Immature natural killer cell (primary cell): ENCODE results near the gene DHX40. TPM values are rescaled to one million over a fixed set of nuclear protein-coding genes. Genes with fewer than 3 reads are reported as not detected.

Experiments used
- DNase-seq, 3 donors: peaks; one replicate each; pipeline ENCODE4 v3.0.0; 2022; ENCODE audit warnings: mixed read lengths in 1 of 3
- H3K27ac Mint-ChIP-seq, 6 donors: one replicate each; pipeline ENCODE4 v1.8.0; 2020; ENCODE audit warnings: mixed read lengths in 6 of 6, mild to moderate bottlenecking in 5 of 6, inconsistent platforms in 4 of 6, moderate library complexity in 3 of 6
- H3K27me3 Mint-ChIP-seq, 3 donors: one replicate each; pipeline ENCODE4 v1.8.0; 2020 to 2021; ENCODE audit warnings: low read depth in 3 of 3, mild to moderate bottlenecking in 3 of 3, mixed read lengths in 3 of 3, moderate library complexity in 3 of 3, inconsistent platforms in 1 of 3
- H3K36me3 Mint-ChIP-seq, 3 donors: one replicate each; pipeline ENCODE4 v1.8.0; 2020; ENCODE audit warnings: mixed read lengths in 3 of 3, inconsistent platforms in 2 of 3, mild to moderate bottlenecking in 2 of 3
- H3K4me1 Mint-ChIP-seq, 2 donors: one replicate each; pipeline ENCODE4 v1.8.0; 2020; ENCODE audit warnings: inconsistent platforms in 2 of 2, mild to moderate bottlenecking in 2 of 2, mixed read lengths in 2 of 2, moderate library complexity in 1 of 2
- H3K4me3 Mint-ChIP-seq, 5 donors: one replicate each; pipeline ENCODE4 v1.8.0; 2020; ENCODE audit warnings: mild to moderate bottlenecking in 5 of 5, mixed read lengths in 5 of 5, inconsistent platforms in 3 of 5, moderate library complexity in 3 of 5
- H3K9me3 Mint-ChIP-seq, 6 donors: one replicate each; pipeline ENCODE4 v1.8.0; 2020; ENCODE audit warnings: mild to moderate bottlenecking in 6 of 6, mixed read lengths in 6 of 6, inconsistent platforms in 4 of 6, moderate library complexity in 3 of 6
- polyA plus RNA-seq, 3 donors: library from polyadenylated mRNA; unstranded; fragments of 300-500 nt; fragmentation: Illumina TruSeq; gene quantifications; one replicate each; pipeline ENCODE4 v1.2.3, GENCODE V29; 2021

DHX40 gene
- polyA plus RNA-seq, 3 donors from 2014 or later = 22.1 to 26.4 (median 25.0) TPM

DNA sequence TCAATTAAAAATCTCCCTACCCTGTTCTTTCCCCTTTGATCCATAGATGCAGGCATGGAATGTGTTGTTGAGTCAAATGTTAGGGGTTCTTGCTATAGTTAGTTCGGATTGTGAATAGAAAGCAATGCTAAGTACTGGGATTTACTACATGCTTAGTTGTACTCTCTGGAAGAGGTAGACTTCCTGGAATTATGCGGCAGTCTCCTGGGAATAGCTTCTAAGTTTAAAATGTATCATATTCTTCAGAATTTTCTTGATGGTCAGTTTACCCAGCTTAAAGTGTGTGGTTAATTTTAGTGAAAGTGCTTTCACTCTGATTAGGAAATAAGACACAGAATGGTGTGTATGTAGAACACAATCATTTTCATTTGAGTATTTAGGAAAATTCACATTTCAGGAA is 57.7 kb downstream of the DHX40 start:
- Mint-ChIP-seq H3K9me3 (no peaks in the 10 kb centered on the region), H3K4me1 (peaks cover 69 to 80% of the 10 kb centered on the region in 2 donors), H3K36me3 (no peaks in the 10 kb centered on the region), H3K27ac (peak overlapping the region; percentile 50 to 99 (median 84)), H3K4me3 (peak overlapping the region in 4 of 5 donors; percentile 1 to 72 (median 35)), H3K27me3 (peaks cover 14 to 27% (median 26%) of the 10 kb centered on the region in 3 donors)
- no peak for DNase-seq

DNA sequence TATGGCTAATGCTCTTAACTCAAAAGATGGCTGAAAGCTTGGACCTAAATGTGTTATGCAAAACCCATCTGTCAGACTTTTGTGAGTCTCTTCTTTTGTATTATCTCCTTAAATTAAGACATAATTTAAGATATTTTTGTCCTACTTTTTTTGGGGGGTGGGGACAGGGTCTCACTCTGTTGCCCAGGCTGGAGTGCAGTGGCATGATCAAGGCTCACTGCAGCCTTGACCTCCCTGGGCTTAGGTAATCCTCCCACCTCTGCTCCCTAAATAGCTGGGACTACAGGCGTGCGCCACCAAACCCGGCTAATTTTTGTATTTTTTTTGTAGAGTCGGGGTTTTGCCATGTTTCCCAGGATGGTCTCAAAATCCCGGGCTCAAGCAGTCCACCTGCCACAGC is 61.3 kb downstream of the DHX40 start:
- Mint-ChIP-seq H3K36me3 (no peaks in the 10 kb centered on the region), H3K27ac (no peak overlapping the region), H3K4me3 (no peak overlapping the region), H3K9me3 (no peaks in the 10 kb centered on the region), H3K4me1 (peaks cover 68 to 88% of the 10 kb centered on the region in 2 donors), H3K27me3 (peaks cover 0 to 2% (median 0%) of the 10 kb centered on the region in 3 donors)
- DNase-seq = no peak

DNA sequence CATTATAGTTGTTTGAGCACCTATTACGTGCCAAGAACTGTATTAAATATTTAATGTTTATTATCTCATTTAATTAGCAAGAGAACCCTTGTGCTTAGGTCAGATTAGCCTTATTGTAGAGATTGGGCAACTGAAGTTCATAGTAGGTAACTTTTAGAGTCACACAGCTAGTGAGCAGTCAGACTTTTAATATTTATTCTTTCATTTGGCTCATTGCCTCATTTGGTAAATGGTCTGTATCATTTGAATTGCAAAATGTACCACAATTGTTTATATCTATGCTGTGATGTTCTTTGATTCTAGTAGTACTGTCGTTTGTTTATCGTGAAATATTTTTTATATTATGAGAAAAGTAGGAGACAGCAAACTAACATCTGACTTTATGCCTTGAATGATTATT is 61.9 kb downstream of the DHX40 start:
- Mint-ChIP-seq H3K4me3 (peak overlapping the region in 1 of 5 donors; percentile 11), H3K27ac (peak overlapping the region in 1 of 6 donors; percentile 78), H3K9me3 (no peaks in the 10 kb centered on the region), H3K36me3 (no peaks in the 10 kb centered on the region), H3K4me1 (peaks cover 66 to 84% of the 10 kb centered on the region in 2 donors), H3K27me3 (peaks cover 0 to 2% (median 0%) of the 10 kb centered on the region in 3 donors)
- no peak for DNase-seq

DNA sequence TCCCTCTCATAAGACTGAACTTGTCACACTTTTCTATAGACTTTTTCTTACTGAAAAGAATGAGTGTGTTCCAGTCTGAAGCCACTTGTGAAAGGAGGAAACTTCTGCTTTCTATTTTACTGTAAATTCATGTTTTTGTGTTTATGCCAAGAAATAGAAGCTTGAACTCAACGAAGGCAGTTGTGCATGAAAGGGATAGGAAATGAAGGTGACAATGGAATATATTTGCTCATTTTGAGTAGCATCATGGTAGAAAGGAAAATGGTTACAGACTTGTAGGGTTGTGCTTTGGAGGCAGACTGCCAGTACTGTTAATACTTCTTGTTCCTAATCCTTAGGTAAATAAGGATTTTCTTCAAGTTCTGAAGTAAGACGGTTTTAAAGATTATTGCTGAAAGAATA is 62.4 kb downstream of the DHX40 start:
- H3K4me1 Mint-ChIP-seq = peaks cover 66 to 84% of the 10 kb centered on the region in 2 donors
- peak overlapping the region in 3 of 6 donors; percentile 24 to 78 (median 48) for H3K27ac Mint-ChIP-seq
- no peaks in the 10 kb centered on the region for H3K36me3 Mint-ChIP-seq
- DNase-seq = no peak
- H3K9me3 Mint-ChIP-seq = no peaks in the 10 kb centered on the region
- peak overlapping the region in 2 of 5 donors; percentile 30 to 33 for H3K4me3 Mint-ChIP-seq
- peaks cover 0 to 2% (median 0%) of the 10 kb centered on the region in 3 donors for H3K27me3 Mint-ChIP-seq

DNA sequence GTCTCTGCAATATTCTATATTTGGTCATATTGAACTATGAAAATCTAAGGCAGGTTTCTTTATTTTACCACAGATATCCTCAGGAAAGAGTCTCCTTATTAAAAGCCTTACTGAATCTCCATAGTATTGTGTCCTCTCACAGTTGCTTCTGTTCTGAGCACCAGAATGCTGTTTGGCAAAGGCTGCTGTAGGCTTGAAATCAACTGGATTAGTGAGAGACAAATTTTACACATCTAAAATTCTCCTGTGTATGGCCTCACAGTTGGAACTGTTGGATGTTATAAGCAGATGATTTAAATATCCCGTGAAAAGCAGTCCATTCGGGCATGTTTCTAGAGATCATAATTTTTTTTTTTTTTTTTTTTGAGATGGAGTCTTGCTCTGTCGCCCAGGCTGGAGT is 63.8 kb downstream of the DHX40 start:
- H3K27ac Mint-ChIP-seq = peak overlapping the region in 4 of 6 donors; percentile 11 to 53 (median 21)
- no peaks in the 10 kb centered on the region for H3K36me3 Mint-ChIP-seq
- DNase-seq = no peak
- H3K4me1 Mint-ChIP-seq = peaks cover 68 to 84% of the 10 kb centered on the region in 2 donors
- no peaks in the 10 kb centered on the region for H3K9me3 Mint-ChIP-seq
- peaks cover 0 to 2% (median 0%) of the 10 kb centered on the region in 3 donors for H3K27me3 Mint-ChIP-seq
- H3K4me3 Mint-ChIP-seq = no peak overlapping the region

DNA sequence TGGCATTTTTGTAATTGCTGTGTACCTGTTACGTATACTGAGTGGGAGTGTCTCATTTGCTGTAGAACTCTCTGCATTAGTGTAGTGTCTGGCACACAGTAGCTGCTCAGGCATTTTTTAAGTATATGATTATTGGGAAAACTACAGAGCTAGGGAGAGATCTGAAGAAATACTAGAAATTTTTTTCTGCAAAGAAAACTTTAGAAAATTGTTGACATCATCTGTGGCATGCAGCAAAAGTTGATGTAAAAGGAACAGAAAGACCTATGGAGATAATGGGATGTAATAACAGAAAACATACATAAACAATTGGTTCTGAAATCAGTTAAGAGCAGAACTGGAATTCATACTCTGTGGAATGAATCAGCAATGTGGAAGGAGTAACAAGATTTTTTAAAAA is 65.9 kb downstream of the DHX40 start:
- Mint-ChIP-seq H3K27me3 (peaks cover 0 to 2% (median 0%) of the 10 kb centered on the region in 3 donors), H3K27ac (peak overlapping the region in 4 of 6 donors; percentile 21 to 46 (median 28)), H3K4me1 (peaks cover 68 to 89% of the 10 kb centered on the region in 2 donors), H3K36me3 (no peaks in the 10 kb centered on the region), H3K4me3 (peak overlapping the region in 1 of 5 donors; percentile 4), H3K9me3 (no peaks in the 10 kb centered on the region)
- DNase-seq = no peak

DNA sequence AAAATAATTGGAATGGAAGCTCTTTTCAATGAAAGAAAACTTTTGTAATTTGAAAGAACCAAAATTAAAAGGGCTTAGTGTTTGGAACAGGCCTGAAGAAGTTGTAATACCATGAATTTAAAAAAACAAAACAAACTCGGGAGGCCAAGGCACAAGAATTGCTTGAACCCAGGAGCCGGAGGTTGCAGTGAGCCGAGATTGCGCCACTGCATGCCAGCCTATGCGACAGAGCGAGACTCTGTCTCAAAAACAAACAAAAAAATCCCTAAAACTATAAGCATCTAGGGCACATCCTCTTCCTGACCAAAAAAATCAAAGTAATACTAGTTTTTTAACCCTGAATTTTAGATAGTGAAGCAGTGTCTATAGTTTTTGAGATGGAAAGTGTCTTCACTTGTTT is 67.0 kb downstream of the DHX40 start:
- H3K36me3 Mint-ChIP-seq = no peaks in the 10 kb centered on the region
- H3K27ac Mint-ChIP-seq = peak overlapping the region in 2 of 6 donors; percentile 41 to 43
- H3K9me3 Mint-ChIP-seq = no peaks in the 10 kb centered on the region
- H3K27me3 Mint-ChIP-seq = peaks cover 0 to 2% (median 0%) of the 10 kb centered on the region in 3 donors
- no peak for DNase-seq
- H3K4me1 Mint-ChIP-seq = peaks cover 63 to 79% of the 10 kb centered on the region in 2 donors
- no peak overlapping the region for H3K4me3 Mint-ChIP-seq

DNA sequence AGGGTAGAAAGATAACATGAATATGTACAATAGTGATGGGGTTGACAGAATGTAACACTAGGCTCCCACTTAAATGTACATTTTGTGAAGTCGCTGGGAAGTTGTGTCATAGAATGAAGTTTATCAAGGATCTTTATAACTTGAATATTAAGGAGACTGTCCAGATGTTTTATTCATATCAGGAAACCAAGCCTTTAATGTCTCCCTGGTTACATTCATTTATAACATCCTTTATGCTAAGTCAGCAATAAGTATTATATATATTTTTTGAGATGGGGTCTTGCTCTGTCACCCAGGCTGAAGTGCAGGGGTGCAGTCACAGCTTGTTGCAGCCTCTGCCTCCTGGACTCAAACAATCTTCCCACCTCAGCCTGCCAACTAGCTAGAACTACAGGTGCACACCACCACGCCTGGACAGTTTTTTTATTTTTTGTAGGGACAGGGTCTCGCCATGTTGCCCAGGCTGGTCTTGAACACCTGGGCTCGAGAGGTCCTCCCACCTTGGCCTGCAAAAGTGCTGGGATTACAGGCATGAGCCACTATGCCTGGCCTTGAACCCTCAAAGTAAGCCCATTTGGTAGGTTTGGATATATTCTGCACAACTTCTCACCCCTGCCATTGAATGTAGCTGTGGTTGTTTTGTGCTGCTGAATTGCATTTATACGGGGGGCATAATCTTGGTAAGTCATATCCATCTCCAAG is 68.4 kb downstream of the DHX40 start:
- DNase-seq = no peak
- Mint-ChIP-seq H3K9me3 (no peaks in the 10 kb centered on the region), H3K27ac (peak overlapping the region in 2 of 6 donors; percentile 17 to 31), H3K27me3 (peaks cover 0 to 2% (median 0%) of the 10 kb centered on the region in 3 donors), H3K36me3 (no peaks in the 10 kb centered on the region), H3K4me3 (peak overlapping the region in 1 of 5 donors; percentile 10), H3K4me1 (peaks cover 62 to 78% of the 10 kb centered on the region in 2 donors)

DNA sequence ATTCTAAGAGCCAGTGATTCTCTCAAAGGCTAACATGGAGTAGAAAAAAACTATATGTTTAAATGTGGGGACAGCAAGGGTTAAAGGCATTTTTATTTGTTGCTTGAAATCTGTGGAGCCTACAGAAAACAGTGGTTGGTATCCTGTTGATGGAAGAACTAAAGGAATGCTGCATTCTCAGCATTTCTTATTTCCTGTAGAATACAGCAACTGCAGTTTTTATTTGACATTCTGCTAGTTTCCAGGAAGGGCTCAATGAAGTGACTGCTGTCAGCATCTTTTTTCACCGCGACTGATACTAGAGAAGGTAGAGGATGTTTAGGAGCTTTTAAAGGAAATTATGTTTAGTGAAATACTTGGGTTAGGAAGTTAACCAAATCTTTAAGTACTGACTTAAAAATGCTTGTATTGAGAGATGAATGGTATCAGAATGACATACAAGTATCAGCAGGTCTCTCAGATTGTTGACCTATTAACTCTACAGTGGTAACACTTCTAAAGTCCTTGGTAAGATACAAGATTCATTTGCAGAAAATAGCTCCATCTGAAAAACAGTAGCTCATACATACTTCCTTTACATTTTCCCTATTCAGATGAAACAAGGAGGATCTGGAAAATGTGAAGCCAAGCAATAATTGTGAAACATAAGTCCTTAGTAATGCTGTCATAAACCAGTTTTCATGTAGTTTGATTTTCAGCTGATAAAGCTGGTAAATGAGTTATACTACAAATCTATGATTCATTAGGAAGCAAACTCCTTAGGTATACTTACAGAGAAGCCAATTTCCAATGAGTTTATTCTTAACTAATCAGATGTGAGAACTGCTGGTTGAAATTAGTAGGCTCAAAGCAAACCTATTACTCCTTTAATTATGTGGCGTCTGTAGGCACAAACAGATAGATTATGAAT is 69.5 kb downstream of the DHX40 start:
- Mint-ChIP-seq H3K27ac (peak overlapping the region; percentile 35 to 63 (median 47)), H3K4me1 (peaks cover 61 to 76% of the 10 kb centered on the region in 2 donors), H3K36me3 (no peaks in the 10 kb centered on the region), H3K9me3 (no peaks in the 10 kb centered on the region), H3K4me3 (peak overlapping the region in 1 of 5 donors; percentile 35), H3K27me3 (peaks cover 0 to 2% (median 0%) of the 10 kb centered on the region in 3 donors)
- DNase-seq = no peak

DNA sequence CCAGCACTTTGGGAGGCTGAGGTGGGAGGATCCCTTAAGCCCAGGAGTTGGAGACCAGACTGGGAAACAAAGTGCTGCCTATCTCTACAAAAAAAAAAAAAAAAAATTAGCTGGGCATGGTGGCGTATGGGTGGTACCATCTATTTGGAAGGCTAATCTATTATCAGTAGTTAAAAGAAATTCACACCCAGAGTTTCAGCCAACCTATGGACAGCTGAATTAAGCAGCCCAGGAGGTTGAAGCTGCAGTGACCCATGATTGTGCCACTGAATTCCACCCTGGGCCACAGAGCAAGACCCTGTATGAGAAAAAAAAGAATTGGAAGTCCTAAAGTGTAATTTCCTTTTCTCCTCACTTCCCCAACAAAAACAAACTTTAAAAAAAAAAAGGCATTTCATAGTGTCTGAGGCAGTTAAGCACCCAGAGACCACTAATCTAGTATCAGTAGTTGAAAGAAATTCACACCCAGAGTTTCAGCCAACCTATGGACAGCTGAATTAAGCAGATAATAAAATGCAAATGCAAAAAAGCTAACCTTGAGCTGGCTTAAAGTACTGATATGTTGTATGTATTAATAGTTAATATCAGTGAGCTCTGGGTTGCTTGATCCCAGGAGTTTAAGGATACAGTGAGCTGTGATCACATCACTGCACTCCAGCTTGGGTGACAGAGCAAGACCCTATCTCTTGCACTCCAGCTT is 72.4 kb downstream of the DHX40 start:
- no peak for DNase-seq
- Mint-ChIP-seq H3K36me3 (no peaks in the 10 kb centered on the region), H3K4me3 (no peak overlapping the region), H3K9me3 (no peaks in the 10 kb centered on the region), H3K4me1 (peaks cover 65 to 81% of the 10 kb centered on the region in 2 donors), H3K27ac (no peak overlapping the region), H3K27me3 (peaks cover 0 to 1% (median 0%) of the 10 kb centered on the region in 3 donors)

DNA sequence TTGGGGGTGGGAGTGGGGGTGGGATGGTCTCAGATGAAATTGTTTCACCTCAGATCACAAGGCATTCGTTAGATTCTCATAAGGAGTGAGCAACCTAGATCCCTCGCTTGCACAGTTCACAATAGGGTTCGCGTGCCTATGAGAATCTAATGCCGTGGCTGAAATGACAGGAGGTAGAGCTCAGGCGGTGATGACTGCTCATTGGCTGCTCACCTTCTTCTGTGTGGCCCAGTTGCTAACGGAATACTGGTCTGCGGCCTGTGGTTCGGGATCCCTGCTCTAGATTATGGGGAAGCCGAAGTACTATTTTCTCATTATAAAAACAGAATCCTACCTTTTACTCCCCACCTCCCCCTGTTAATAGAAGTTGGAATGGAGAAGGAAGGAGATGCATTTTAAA is 73.1 kb downstream of the DHX40 start:
- Mint-ChIP-seq H3K4me3 (no peak overlapping the region), H3K27me3 (peaks cover 0 to 2% (median 0%) of the 10 kb centered on the region in 3 donors), H3K27ac (peak overlapping the region in 1 of 6 donors; percentile 59), H3K36me3 (no peaks in the 10 kb centered on the region), H3K4me1 (peaks cover 66 to 81% of the 10 kb centered on the region in 2 donors), H3K9me3 (no peaks in the 10 kb centered on the region)
- no peak for DNase-seq

DNA sequence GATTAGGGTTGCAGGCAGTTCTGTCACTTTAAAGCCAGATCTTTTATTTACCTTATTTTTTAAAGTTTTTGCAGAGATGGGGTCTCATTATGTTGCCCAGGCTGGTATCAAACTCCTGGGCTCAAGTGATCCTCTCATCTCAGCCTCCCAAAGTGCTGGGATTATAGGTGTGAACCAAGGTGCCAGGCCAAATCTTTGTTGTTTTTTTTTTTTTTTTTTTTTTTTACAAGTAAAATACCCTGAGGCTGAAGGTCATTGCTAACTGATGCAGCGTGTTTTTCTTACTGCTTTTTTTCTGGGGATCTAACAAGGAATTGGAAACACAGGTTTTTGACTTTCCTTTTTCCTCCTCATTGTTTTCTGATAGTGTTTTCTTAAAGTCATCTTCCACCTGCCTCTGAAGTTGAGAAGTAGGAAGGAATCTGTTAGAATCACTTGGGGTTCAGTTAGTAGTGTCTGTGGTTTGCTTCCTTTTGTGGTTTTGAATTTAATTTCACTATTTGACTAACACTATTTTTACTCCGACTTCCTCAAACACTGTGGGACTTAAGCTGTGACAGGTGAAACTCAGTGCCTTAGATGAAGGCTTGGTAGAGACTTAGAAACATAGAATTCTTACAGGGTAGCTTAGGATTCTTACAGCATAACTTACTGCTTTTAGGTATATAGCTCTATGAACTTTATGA is 76.5 kb downstream of the DHX40 start:
- Mint-ChIP-seq H3K4me1 (peaks cover 58 to 82% of the 10 kb centered on the region in 2 donors), H3K27me3 (peaks cover 0 to 2% (median 0%) of the 10 kb centered on the region in 3 donors), H3K4me3 (peak overlapping the region; percentile 57 to 81 (median 76)), H3K9me3 (no peaks in the 10 kb centered on the region), H3K36me3 (peaks cover 0 to 4% (median 3%) of the 10 kb centered on the region in 3 donors), H3K27ac (peak overlapping the region; percentile 46 to 85 (median 62))
- DNase-seq = peak; percentile 39 to 46 (median 45)

DNA sequence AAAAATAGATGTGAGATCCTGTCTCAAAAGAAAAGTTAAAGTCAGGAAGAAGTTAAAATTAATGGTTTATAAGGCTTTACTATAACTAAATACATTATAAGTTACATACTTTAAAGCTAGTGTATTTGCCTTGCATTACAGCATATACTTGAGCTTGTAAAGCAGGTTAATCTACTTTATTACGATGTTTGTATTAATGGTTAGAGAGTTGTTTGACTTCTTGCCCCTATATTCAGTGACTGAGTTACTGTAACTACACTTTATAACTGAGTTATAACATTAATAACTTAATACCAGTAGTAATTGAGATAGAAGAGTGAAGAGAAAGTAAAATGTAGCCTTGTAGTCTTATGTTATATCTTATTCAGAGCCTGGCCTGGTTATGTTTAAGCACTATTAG is 77.2 kb downstream of the DHX40 start:
- H3K27ac Mint-ChIP-seq = peak overlapping the region; percentile 17 to 85 (median 62)
- H3K4me3 Mint-ChIP-seq = peak overlapping the region; percentile 57 to 81 (median 76)
- DNase-seq = no peak
- peaks cover 0 to 6% (median 4%) of the 10 kb centered on the region in 3 donors for H3K36me3 Mint-ChIP-seq
- H3K4me1 Mint-ChIP-seq = peaks cover 58 to 87% of the 10 kb centered on the region in 2 donors
- peaks cover 0 to 2% (median 0%) of the 10 kb centered on the region in 3 donors for H3K27me3 Mint-ChIP-seq
- H3K9me3 Mint-ChIP-seq = no peaks in the 10 kb centered on the region
